ENCODE measurements around the gene LYST.

Gene LYST

GRCh38 chr1:235866913-235867845, 473 bp upstream of the LYST start:
- H3K9ac ChIP-seq (ENCODE audit: low read depth, low read length): peak overlapping the region; percentile 96
- H3K4me3 ChIP-seq (ENCODE audit: low read length): peak overlapping the region; percentile 89
- no peaks in the 10 kb centered on the region for H3K9me3 ChIP-seq (replicated peaks; ENCODE audit: low read length)
- H3K36me3 ChIP-seq (ENCODE audit: insufficient read depth, low read length): no peaks in the 10 kb centered on the region
- H3K4me2 ChIP-seq (ENCODE audit: low read length): peak overlapping the region; percentile 94
- peaks cover 27% of the 10 kb centered on the region for H3K4me1 ChIP-seq (ENCODE audit: control insufficient read depth, insufficient read depth, low read length)
- no peaks in the 10 kb centered on the region for H3K27me3 ChIP-seq (ENCODE audit: control insufficient read depth, insufficient read depth, low read length)

DNA sequence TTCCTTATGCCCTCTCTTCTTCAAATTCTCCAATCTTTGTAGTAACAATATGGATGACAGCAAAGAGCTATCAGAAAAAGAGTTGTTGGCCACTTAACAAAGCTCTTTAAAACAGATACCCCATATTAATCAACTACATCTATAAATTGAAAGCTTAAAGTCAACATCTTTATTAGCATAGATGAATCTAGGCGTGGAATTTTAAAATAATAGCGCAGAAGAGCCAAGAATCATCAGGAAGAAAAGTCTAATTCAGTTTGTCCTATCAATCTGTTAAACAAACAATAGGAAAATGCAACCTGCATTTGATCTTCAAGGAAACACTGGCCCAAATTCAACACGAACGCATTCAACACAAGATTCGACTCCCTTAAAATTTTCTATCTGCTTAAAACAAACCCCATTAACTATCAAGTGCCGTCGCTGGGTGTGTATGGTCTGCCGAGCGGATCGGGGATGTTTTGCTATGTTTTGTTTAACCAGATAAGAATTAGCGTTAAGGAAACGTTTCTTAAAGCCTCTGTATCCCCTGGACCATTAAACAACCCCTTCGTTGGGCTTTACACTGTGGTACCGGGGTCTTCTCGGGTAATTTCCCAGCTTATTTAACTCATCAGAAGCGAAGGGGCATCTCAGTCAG, 1.0 kb downstream of the LYST start:
- Histone ChIP-seq H3K4me1 (ENCODE audit: control insufficient read depth, insufficient read depth, low read length) (peaks cover 27% of the 10 kb centered on the region), H3K9me3 (replicated peaks; ENCODE audit: low read length) (no peaks in the 10 kb centered on the region), H3K27me3 (ENCODE audit: control insufficient read depth, insufficient read depth, low read length) (no peaks in the 10 kb centered on the region), H3K4me3 (ENCODE audit: low read length) (peak overlapping the region; percentile 81), H3K4me2 (ENCODE audit: low read length) (peak overlapping the region; percentile 94), H3K9ac (ENCODE audit: low read depth, low read length) (peak overlapping the region; percentile 96), H3K36me3 (ENCODE audit: insufficient read depth, low read length) (no peaks in the 10 kb centered on the region)

DNA sequence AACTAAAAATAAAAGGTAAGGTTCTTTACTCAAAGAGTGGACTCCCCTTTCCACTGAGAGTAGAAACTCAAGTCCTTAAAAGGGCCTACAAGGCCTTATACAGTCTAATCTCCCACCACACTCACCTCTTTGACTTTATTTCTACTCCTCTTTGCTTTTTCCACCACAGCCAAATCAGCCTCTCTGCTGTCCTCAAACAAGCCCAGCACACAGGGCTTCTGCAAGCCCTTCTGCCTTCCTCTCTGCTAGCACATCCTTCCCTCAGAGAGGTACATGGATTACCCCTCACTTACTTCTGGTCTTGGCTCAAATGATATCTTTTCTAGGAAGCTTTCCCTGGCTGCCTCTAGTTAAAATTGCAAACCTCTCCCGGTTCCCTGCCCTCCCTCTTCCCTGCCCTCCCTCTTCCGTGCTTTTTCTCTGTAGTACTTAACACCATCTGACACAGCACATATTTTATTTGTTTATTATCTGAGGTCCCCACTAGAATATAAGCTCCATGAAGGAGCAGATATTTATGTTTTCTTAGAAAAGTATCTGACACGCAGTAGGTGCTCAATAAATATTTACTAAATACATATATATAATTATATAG, 1.7 kb downstream of the LYST start:
- peaks cover 27% of the 10 kb centered on the region for H3K4me1 ChIP-seq (ENCODE audit: control insufficient read depth, insufficient read depth, low read length)
- no peaks in the 10 kb centered on the region for H3K36me3 ChIP-seq (ENCODE audit: insufficient read depth, low read length)
- no peaks in the 10 kb centered on the region for H3K9me3 ChIP-seq (replicated peaks; ENCODE audit: low read length)
- H3K9ac ChIP-seq (ENCODE audit: low read depth, low read length): peak overlapping the region; percentile 96
- peak overlapping the region; percentile 63 for H3K4me3 ChIP-seq (ENCODE audit: low read length)
- peak overlapping the region; percentile 94 for H3K4me2 ChIP-seq (ENCODE audit: low read length)
- no peaks in the 10 kb centered on the region for H3K27me3 ChIP-seq (ENCODE audit: control insufficient read depth, insufficient read depth, low read length)

GRCh38 chr1:235864469-235864868, 2.2 kb downstream of the LYST start:
- H3K4me3 ChIP-seq (ENCODE audit: low read length): peak overlapping the region; percentile 63
- H3K4me1 ChIP-seq (ENCODE audit: control insufficient read depth, insufficient read depth, low read length): peaks cover 27% of the 10 kb centered on the region
- H3K36me3 ChIP-seq (ENCODE audit: insufficient read depth, low read length): no peaks in the 10 kb centered on the region
- H3K9me3 ChIP-seq (replicated peaks; ENCODE audit: low read length): no peaks in the 10 kb centered on the region
- peak overlapping the region; percentile 94 for H3K4me2 ChIP-seq (ENCODE audit: low read length)
- peak overlapping the region; percentile 96 for H3K9ac ChIP-seq (ENCODE audit: low read depth, low read length)
- no peaks in the 10 kb centered on the region for H3K27me3 ChIP-seq (ENCODE audit: control insufficient read depth, insufficient read depth, low read length)

DNA sequence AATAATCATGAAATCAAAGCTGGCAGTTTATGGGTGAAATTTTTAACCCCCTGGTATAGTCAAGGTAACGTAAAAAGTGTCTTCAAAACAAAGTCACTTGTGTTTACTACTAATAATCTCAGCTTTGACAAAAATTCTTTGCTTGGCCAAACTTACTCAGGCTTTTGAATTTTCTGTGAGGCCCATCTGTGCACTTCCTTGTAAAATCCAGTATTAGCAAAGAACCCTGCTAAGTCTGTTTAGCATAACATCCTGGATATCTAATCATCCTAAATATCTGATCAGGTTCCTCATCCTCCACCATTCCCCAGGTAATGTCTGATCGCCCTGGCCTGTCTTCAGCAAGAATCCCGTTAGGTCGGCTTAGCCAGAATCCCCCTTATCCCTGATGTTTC, 3.0 kb downstream of the LYST start:
- Histone ChIP-seq H3K4me3 (ENCODE audit: low read length) (no peak overlapping the region), H3K27me3 (ENCODE audit: control insufficient read depth, insufficient read depth, low read length) (no peaks in the 10 kb centered on the region), H3K9me3 (replicated peaks; ENCODE audit: low read length) (no peaks in the 10 kb centered on the region), H3K36me3 (ENCODE audit: insufficient read depth, low read length) (peaks cover under 1% of the 10 kb centered on the region), H3K4me1 (ENCODE audit: control insufficient read depth, insufficient read depth, low read length) (peaks cover 31% of the 10 kb centered on the region), H3K9ac (ENCODE audit: low read depth, low read length) (no peak overlapping the region), H3K4me2 (ENCODE audit: low read length) (peak overlapping the region; percentile 22)

GRCh38 chr1:235861857-235862256, 4.8 kb downstream of the LYST start:
- no peak overlapping the region for H3K4me2 ChIP-seq (ENCODE audit: low read length)
- H3K9me3 ChIP-seq (replicated peaks; ENCODE audit: low read length): no peaks in the 10 kb centered on the region
- H3K9ac ChIP-seq (ENCODE audit: low read depth, low read length): no peak overlapping the region
- H3K4me3 ChIP-seq (ENCODE audit: low read length): no peak overlapping the region
- no peaks in the 10 kb centered on the region for H3K27me3 ChIP-seq (ENCODE audit: control insufficient read depth, insufficient read depth, low read length)
- H3K36me3 ChIP-seq (ENCODE audit: insufficient read depth, low read length): peaks cover 4% of the 10 kb centered on the region
- H3K4me1 ChIP-seq (ENCODE audit: control insufficient read depth, insufficient read depth, low read length): peaks cover 42% of the 10 kb centered on the region

GRCh38 chr1:235860829-235861228, 5.9 kb downstream of the LYST start:
- H3K4me3 ChIP-seq (ENCODE audit: low read length): no peak overlapping the region
- no peak overlapping the region for H3K9ac ChIP-seq (ENCODE audit: low read depth, low read length)
- H3K36me3 ChIP-seq (ENCODE audit: insufficient read depth, low read length): peaks cover 4% of the 10 kb centered on the region
- no peaks in the 10 kb centered on the region for H3K9me3 ChIP-seq (replicated peaks; ENCODE audit: low read length)
- no peaks in the 10 kb centered on the region for H3K27me3 ChIP-seq (ENCODE audit: control insufficient read depth, insufficient read depth, low read length)
- H3K4me2 ChIP-seq (ENCODE audit: low read length): no peak overlapping the region
- H3K4me1 ChIP-seq (ENCODE audit: control insufficient read depth, insufficient read depth, low read length): peaks cover 47% of the 10 kb centered on the region

- H3K4me2 ChIP-seq (ENCODE audit: low read length): no peak overlapping the region
- H3K4me3 ChIP-seq (ENCODE audit: low read length): no peak overlapping the region
- H3K4me1 ChIP-seq (ENCODE audit: control insufficient read depth, insufficient read depth, low read length): peaks cover 45% of the 10 kb centered on the region
- no peaks in the 10 kb centered on the region for H3K9me3 ChIP-seq (replicated peaks; ENCODE audit: low read length)
- peaks cover 4% of the 10 kb centered on the region for H3K36me3 ChIP-seq (ENCODE audit: insufficient read depth, low read length)
- no peak overlapping the region for H3K9ac ChIP-seq (ENCODE audit: low read depth, low read length)
- H3K27me3 ChIP-seq (ENCODE audit: control insufficient read depth, insufficient read depth, low read length): no peaks in the 10 kb centered on the region
Measured at GRCh38 chr1:235859789-235860188, 6.9 kb downstream of the LYST start.

DNA sequence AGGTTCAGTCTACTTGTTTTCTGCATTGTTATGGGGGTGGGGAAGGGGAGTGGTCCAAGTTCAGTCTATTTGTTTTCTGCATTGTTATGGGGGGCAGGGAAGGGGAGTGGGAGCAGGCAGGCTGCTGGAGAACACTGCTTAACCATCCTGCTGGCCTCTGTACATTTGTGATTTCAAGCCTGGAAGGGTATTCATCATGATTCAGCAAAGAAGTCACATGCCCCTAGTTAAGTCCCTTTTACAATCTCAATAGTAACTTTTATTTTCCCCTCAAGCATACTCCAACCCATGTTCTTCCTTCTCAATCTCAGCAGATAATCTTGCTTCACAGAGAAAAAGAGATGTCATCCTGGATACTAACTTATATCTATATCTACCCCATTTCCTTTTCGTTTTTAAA, 7.9 kb downstream of the LYST start:
- H3K36me3 ChIP-seq (ENCODE audit: insufficient read depth, low read length): peaks cover 4% of the 10 kb centered on the region
- H3K4me2 ChIP-seq (ENCODE audit: low read length): no peak overlapping the region
- no peaks in the 10 kb centered on the region for H3K27me3 ChIP-seq (ENCODE audit: control insufficient read depth, insufficient read depth, low read length)
- no peaks in the 10 kb centered on the region for H3K9me3 ChIP-seq (replicated peaks; ENCODE audit: low read length)
- peaks cover 39% of the 10 kb centered on the region for H3K4me1 ChIP-seq (ENCODE audit: control insufficient read depth, insufficient read depth, low read length)
- H3K4me3 ChIP-seq (ENCODE audit: low read length): no peak overlapping the region
- no peak overlapping the region for H3K9ac ChIP-seq (ENCODE audit: low read depth, low read length)

DNA sequence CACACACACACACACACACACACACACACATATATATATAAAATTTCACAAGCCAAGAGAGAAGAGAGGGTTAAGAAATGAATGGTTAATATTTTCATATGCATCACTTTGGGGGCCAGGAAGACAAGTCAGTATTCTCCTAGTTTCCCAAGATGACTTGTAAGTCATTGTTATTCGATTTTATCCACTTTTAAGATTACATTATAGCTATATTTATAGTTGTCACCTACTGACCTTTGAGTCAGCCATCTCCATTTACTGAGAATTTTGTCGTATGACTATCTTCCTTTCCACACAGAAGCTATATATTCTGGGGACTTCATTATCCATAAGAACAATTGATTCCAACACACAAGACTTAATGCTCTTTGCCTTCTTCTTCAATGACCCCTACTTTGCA, 8.9 kb downstream of the LYST start:
- Histone ChIP-seq H3K27me3 (ENCODE audit: control insufficient read depth, insufficient read depth, low read length) (no peaks in the 10 kb centered on the region), H3K4me3 (ENCODE audit: low read length) (no peak overlapping the region), H3K9me3 (replicated peaks; ENCODE audit: low read length) (no peaks in the 10 kb centered on the region), H3K36me3 (ENCODE audit: insufficient read depth, low read length) (peaks cover 4% of the 10 kb centered on the region), H3K4me2 (ENCODE audit: low read length) (peak overlapping the region; percentile 33), H3K4me1 (ENCODE audit: control insufficient read depth, insufficient read depth, low read length) (peaks cover 33% of the 10 kb centered on the region), H3K9ac (ENCODE audit: low read depth, low read length) (no peak overlapping the region)

- Histone ChIP-seq H3K36me3 (ENCODE audit: insufficient read depth, low read length) (peaks cover 4% of the 10 kb centered on the region), H3K4me2 (ENCODE audit: low read length) (no peak overlapping the region), H3K4me1 (ENCODE audit: control insufficient read depth, insufficient read depth, low read length) (peaks cover 31% of the 10 kb centered on the region), H3K9me3 (replicated peaks; ENCODE audit: low read length) (no peaks in the 10 kb centered on the region), H3K4me3 (ENCODE audit: low read length) (no peak overlapping the region), H3K9ac (ENCODE audit: low read depth, low read length) (no peak overlapping the region), H3K27me3 (ENCODE audit: control insufficient read depth, insufficient read depth, low read length) (no peaks in the 10 kb centered on the region)
Measured at GRCh38 chr1:235855811-235856429, 10.8 kb downstream of the LYST start.

All from skeletal muscle satellite cell (primary cell).